ENCODE data around the gene MUC5B.

The MUC5B gene

GRCh38 chr11:1192741-1193325 lies 30.0 kb upstream of the MUC5B start:
- DNase-seq, result no peak

GRCh38 chr11:1193326-1194230 lies 29.3 kb upstream of the MUC5B start:
- DNase-seq, result no peak

GRCh38 chr11:1194231-1194976 lies 28.5 kb upstream of the MUC5B start:
- no peak for DNase-seq

- DNase-seq, result no peak
Measured at GRCh38 chr11:1194977-1195681, 27.7 kb upstream of the MUC5B start.

GRCh38 chr11:1195682-1196515 lies 27.0 kb upstream of the MUC5B start:
- DNase-seq, result no peak

DNA sequence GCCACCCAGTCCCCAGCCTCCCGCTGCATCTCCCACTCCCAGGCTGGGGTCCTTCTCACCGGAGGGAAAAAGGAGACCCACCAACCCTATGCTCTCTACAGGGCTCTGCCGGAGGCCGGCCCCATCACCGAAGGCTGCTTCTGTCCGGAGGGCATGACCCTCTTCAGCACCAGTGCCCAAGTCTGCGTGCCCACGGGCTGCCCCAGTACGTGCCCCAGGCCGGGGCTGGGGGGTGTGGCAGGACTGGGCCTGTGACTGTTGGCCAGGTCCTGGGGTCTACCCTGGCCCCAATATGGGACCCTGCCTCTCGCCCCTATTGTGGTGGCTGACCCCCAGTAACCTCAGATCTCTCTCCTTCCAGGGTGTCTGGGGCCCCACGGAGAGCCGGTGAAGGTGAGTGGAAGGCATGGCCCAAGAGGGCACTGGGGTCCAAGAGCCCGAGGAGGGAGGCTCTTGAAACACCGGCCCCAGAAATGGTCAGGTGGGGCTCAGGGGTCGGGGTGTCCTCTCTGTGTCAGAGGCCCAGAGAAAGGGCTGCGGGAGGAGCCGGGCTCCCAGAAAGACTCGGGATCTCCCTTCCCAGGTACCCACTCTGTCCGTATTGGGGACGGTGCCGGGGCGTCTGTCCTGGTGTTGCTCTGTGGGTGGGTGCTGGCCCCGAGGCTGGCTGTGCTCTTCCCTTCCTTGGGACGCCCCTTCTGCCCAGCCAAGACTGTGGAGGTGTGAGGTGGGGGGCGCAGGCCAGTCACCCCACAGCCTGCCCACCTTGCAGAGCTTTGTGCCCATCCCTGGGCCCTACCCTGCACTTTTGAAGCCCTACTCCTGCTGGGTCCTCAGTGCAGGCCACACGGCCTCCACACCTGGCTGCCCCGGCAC lies 26.1 kb upstream of the MUC5B start:
- DNase-seq, result no peak

DNA sequence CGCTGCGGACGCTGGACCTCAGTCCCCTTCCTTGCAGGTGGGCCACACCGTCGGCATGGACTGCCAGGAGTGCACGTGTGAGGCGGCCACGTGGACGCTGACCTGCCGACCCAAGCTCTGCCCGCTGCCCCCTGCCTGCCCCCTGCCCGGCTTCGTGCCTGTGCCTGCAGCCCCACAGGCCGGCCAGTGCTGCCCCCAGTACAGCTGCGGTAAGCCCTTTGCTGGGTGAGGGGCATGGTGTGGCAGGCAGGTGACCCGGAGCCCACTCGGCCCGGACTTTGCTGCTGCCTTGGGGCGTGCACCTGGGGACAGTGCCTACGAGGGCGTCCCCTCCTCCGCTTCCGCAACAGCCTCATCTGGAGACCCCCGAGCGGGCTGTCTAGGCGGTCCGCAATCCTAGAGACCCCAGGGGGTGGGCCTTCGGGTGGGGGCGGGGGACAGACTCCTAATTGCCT lies 25.4 kb upstream of the MUC5B start:
- DNase-seq, result no peak

DNA sequence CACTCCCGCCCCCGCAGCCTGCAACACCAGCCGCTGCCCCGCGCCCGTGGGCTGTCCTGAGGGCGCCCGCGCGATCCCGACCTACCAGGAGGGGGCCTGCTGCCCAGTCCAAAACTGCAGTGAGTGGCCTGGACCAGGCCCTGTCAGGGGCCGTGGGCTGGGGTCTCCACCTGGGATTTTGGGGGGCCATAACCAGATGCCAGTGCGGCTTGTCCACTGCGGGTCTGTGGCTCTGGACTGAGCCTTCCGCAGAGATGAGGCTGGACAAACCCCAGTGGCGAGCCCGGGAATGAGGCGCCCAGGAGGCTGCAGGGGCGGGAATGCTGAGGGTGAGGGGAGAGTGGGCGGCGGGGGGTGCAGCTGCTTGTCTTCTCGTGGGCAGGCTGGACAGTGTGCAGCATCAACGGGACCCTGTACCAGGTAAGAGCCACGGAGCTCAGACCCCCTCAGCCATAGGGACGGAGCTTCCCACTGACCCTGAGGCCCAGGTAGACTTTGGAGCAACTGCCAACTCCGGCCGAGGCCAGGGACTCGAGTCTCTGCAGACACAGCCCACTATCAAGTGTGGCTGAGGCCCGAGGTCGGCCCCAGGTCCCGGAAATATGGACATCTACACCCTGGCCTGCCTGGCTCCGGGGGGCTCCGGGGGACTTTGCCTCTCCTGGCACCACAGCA lies 24.8 kb upstream of the MUC5B start:
- no peak for DNase-seq

GRCh38 chr11:1198561-1199240 lies 24.2 kb upstream of the MUC5B start:
- peak in 2 of 3 experiments; percentile 34 to 62 for DNase-seq

DNA sequence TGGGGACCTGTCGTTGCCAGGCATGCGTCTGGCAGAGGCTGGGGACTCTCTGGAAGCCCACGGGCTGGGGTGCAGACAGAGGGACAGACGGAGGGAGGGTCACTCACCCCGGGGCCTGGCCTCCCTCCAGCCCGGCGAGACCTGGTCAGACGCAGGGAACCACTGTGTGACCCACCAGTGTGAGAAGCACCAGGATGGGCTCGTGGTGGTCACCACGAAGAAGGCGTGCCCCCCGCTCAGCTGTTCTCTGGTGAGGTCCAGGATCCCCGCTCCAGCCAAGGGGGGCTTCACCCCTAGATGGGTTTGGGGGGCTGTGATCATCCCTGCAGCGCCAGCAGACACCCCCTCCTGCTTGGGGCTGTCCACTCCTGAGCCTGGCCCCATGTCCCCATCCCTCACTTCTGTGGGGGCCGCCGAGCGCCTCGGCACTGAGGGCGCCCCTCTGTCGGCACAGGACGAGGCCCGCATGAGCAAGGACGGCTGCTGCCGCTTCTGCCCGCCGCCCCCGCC lies 23.6 kb upstream of the MUC5B start:
- no peak for DNase-seq

DNA sequence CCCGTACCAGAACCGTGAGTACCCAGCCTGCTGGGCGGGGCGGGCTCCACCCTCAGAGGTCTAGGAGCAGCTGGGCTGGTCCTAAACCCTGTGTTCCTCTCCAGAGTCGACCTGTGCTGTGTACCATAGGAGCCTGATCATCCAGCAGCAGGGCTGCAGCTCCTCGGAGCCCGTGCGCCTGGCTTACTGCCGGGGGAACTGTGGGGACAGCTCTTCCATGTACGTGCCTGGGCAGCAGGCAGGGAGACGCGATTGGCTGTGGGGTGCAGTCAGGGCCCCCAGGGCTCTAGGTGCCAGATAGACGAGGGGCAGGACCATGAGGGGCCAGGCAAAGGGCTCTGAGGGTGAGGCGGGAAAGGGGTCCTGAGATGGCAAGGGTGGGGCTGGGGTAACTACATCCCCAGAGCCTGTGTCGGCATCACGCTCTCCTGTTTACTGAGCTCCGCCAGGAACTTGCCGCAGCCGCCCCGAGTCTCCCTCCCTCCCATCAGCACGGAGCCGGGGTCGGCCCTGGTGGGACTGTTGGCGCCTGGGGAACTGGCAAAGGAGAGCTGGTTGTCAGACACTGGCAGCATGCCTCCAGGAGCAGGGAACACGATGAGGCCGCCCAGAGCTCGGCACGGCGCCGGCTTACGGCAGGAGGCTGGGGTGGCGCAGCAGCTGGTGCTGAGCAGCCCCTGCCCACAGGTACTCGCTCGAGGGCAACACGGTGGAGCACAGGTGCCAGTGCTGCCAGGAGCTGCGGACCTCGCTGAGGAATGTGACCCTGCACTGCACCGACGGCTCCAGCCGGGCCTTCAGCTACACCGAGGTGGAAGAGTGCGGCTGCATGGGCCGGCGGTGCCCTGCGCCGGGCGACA lies 22.9 kb upstream of the MUC5B start:
- peak in 2 of 3 experiments; percentile 30 to 52 for DNase-seq

- no peak for DNase-seq
Measured at GRCh38 chr11:1200611-1201191, 22.2 kb upstream of the MUC5B start.

GRCh38 chr11:1201395-1202153 lies 21.3 kb upstream of the MUC5B start:
- DNase-seq, result peak in 1 of 3 experiments; percentile 28

GRCh38 chr11:1202154-1202775 lies 20.6 kb upstream of the MUC5B start:
- peak in 2 of 3 experiments; percentile 21 to 28 for DNase-seq

DNA sequence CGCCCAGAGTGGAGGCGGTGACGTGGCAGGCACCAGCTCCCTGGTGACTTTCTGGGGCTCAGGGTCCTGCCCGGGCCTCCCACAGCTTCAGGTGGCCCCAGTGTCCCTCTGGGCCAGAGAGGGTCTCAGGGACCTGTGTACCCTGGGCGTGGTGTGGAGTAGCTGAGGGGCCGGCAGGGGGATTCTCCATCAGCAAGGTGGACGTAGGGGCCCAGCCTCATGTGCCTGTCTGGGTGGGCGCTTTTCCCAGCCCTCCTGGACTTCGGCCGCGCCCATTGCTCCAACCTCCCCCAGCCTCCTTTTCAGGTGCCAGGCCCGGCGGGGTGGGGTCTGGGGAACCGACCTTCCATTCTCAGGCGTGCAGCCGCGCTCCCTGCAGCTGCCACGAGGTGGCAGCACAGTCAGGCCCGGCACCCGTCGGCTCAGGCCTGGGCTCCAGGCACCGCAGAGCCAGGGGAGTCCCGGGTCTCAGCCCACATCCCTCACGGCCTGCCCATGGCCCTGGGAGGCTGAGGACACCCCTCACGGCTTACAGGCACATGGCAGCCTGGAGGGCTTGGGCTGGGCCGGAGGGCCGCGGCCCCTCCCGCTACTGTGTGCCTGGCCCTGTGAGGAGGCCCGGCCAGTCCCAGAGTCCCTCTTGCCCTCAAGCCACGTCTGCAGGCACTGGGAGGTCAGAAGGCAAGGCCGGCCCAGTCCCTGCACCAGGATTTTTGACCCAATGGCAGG lies 19.9 kb upstream of the MUC5B start:
- peak; percentile 46 to 63 (median 60) for DNase-seq

Measured in NCI-H1417 (cell line).